ENCODE results near the gene ALK. TPM values are rescaled to one million over a fixed set of nuclear protein-coding genes. Genes with fewer than 3 reads are reported as not detected.

Gene ALK
- total RNA-seq, 1 donor from 2014 or later = 9.6 TPM

DNA sequence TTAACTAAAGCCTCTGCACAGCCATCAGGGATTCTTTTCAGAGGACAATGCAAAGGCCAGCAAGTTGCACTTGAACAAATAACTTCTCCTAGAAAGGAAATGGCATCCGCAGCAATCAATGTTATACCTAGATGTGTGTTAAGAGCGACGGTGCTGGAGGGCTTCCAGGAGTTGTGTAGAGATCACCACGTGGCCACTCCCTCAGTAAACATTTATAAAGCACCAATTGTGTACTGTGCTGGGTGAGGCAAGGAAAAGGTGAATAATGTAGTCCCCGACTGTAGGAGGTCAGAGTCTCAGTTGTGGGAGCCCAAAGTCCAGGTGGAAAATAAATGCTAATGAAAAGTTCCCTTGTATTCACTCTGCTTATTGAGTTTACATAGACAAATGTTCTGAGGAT lies 135.0 kb downstream of the ALK start:
- Mint-ChIP-seq H3K4me1 (ENCODE audit: low read depth, unreplicated experiment) (peaks cover 11% of the 10 kb centered on the region), H3K4me3 (ENCODE audit: unreplicated experiment) (no peak overlapping the region), H3K9me3 (ENCODE audit: unreplicated experiment) (no peaks in the 10 kb centered on the region), H3K27me3 (ENCODE audit: unreplicated experiment) (peaks cover 6% of the 10 kb centered on the region), H3K27ac (ENCODE audit: unreplicated experiment) (no peak overlapping the region), H3K36me3 (ENCODE audit: unreplicated experiment) (no peaks in the 10 kb centered on the region)
- no peak for DNase-seq
- TF ChIP-seq, protein P1, sequence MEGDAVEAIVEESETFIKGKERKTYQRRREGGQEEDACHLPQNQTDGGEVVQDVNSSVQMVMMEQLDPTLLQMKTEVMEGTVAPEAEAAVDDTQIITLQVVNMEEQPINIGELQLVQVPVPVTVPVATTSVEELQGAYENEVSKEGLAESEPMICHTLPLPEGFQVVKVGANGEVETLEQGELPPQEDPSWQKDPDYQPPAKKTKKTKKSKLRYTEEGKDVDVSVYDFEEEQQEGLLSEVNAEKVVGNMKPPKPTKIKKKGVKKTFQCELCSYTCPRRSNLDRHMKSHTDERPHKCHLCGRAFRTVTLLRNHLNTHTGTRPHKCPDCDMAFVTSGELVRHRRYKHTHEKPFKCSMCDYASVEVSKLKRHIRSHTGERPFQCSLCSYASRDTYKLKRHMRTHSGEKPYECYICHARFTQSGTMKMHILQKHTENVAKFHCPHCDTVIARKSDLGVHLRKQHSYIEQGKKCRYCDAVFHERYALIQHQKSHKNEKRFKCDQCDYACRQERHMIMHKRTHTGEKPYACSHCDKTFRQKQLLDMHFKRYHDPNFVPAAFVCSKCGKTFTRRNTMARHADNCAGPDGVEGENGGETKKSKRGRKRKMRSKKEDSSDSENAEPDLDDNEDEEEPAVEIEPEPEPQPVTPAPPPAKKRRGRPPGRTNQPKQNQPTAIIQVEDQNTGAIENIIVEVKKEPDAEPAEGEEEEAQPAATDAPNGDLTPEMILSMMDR (IDR thresholded peaks at IDR 0.05; ENCODE audit: partially characterized antibody, unreplicated experiment) = no peak

DNA sequence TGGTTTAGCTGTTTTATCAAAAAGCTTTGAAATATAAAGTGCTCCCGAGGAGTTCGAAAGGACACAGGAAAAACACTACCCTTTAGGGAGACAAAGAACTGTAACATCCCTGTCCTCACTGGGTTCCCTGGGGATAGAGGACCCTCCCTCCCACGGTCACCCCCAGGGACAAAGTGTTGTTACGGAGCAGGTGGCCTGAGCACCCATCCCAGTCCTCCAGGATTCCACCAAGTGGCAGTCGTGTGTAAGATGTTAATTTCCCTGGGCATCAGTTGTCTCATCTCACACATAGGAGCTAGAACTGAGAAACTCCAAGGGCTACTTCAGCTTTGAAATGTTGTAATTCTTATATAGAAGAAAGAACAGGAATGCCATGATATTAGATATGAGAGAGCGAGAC lies 137.7 kb downstream of the ALK start:
- peaks cover 13% of the 10 kb centered on the region for H3K4me1 Mint-ChIP-seq (ENCODE audit: low read depth, unreplicated experiment)
- no peaks in the 10 kb centered on the region for H3K36me3 Mint-ChIP-seq (ENCODE audit: unreplicated experiment)
- TF ChIP-seq, protein P1 (IDR thresholded peaks at IDR 0.05; ENCODE audit: partially characterized antibody, unreplicated experiment) = no peak
- H3K9me3 Mint-ChIP-seq (ENCODE audit: unreplicated experiment) = no peaks in the 10 kb centered on the region
- no peak overlapping the region for H3K27ac Mint-ChIP-seq (ENCODE audit: unreplicated experiment)
- peaks cover 6% of the 10 kb centered on the region for H3K27me3 Mint-ChIP-seq (ENCODE audit: unreplicated experiment)
- DNase-seq = no peak
- no peak overlapping the region for H3K4me3 Mint-ChIP-seq (ENCODE audit: unreplicated experiment)

DNA sequence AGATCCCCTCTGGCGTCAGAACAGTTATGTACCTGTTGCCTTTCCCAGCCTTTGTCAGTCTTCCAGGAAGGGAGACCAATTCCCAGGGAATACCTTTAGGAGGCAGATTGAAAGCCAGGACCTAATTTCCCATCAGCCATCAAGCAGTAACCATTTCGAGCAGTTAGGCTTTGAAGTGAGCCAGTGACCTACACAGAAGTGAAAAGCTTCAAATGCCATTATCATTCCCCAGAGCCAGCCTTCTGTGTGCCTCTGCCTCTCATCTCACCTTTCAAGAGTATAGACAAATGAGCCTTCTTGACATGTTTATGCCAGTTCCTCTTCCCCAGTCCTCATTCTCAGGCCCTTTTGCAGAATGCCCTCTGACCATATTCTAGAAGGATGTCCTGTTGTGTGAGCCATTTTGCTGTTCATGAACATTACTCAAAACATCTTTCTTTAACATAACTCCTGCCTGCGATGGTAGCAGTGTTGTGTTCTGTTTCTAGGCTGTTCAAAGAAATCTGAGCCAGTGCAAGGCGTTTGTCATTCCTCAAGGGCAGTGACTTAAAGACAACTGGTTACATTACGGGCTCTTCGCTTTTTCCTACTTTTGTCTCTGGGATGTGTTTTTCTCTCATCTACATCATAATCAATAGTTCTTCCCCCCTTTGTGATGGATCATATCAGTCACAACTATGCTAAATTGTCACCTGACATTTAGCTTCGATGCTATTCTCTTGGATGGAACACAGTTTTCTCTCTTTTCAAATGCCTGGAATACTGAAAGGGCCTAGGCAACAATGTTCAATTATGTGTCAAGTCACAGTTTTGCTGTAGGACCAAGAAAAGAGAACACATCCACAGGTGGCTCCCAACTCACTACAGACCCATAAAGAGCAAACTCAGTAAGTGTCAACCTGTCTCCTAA lies 138.6 kb downstream of the ALK start:
- H3K27ac Mint-ChIP-seq (ENCODE audit: unreplicated experiment) = no peak overlapping the region
- DNase-seq = no peak
- peaks cover 4% of the 10 kb centered on the region for H3K27me3 Mint-ChIP-seq (ENCODE audit: unreplicated experiment)
- no peaks in the 10 kb centered on the region for H3K9me3 Mint-ChIP-seq (ENCODE audit: unreplicated experiment)
- H3K4me3 Mint-ChIP-seq (ENCODE audit: unreplicated experiment) = no peak overlapping the region
- TF ChIP-seq, protein P1 (IDR thresholded peaks at IDR 0.05; ENCODE audit: partially characterized antibody, unreplicated experiment) = no peak
- H3K4me1 Mint-ChIP-seq (ENCODE audit: low read depth, unreplicated experiment) = peaks cover 13% of the 10 kb centered on the region
- H3K36me3 Mint-ChIP-seq (ENCODE audit: unreplicated experiment) = no peaks in the 10 kb centered on the region

DNA sequence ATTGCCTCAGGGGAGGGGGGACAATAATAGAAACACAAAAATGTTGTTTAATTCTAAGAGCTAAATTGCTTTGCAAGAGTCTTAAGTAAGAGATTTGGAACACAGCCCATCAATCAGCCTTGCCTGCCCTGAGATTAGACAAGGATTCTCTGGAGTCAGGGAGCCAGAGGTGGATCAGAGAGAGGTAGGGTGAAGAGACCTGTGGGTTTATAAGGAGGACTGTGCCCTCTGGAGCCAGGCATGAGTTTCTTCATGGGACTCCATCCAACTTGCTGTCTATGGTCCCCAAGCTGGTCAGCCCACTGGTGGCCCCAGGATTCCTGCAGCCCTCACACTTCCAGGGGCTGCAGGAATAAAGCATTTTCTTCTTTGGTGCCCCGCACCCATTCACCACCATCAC lies 139.3 kb downstream of the ALK start:
- H3K4me3 Mint-ChIP-seq (ENCODE audit: unreplicated experiment) = no peak overlapping the region
- peaks cover 13% of the 10 kb centered on the region for H3K4me1 Mint-ChIP-seq (ENCODE audit: low read depth, unreplicated experiment)
- no peak for DNase-seq
- no peaks in the 10 kb centered on the region for H3K36me3 Mint-ChIP-seq (ENCODE audit: unreplicated experiment)
- no peak overlapping the region for H3K27ac Mint-ChIP-seq (ENCODE audit: unreplicated experiment)
- H3K27me3 Mint-ChIP-seq (ENCODE audit: unreplicated experiment) = peaks cover 4% of the 10 kb centered on the region
- TF ChIP-seq, protein P1 (IDR thresholded peaks at IDR 0.05; ENCODE audit: partially characterized antibody, unreplicated experiment) = no peak
- no peaks in the 10 kb centered on the region for H3K9me3 Mint-ChIP-seq (ENCODE audit: unreplicated experiment)

DNA sequence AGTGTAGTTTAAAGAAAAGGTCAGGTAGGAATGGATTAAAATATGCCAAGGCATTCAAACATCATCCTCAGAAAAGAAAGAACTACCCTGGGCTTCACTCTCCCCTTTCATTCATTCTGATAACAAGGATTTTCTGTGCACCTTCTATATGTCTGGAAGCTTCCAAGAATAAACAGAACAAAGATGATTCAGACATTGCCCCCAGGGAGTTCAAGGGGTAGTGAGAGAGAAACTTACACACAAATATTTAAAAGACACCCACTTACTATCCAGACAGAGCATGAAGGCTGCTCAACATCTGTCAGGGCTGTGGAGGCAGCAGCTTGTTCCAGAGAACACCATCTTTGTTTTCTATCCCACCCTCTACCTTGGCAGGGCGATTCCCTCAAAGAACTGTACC lies 140.5 kb downstream of the ALK start:
- DNase-seq = no peak
- TF ChIP-seq, protein P1 (IDR thresholded peaks at IDR 0.05; ENCODE audit: partially characterized antibody, unreplicated experiment) = no peak
- H3K27ac Mint-ChIP-seq (ENCODE audit: unreplicated experiment) = no peak overlapping the region
- H3K4me3 Mint-ChIP-seq (ENCODE audit: unreplicated experiment) = no peak overlapping the region
- peaks cover 13% of the 10 kb centered on the region for H3K4me1 Mint-ChIP-seq (ENCODE audit: low read depth, unreplicated experiment)
- H3K27me3 Mint-ChIP-seq (ENCODE audit: unreplicated experiment) = peaks cover 4% of the 10 kb centered on the region
- no peaks in the 10 kb centered on the region for H3K36me3 Mint-ChIP-seq (ENCODE audit: unreplicated experiment)
- no peaks in the 10 kb centered on the region for H3K9me3 Mint-ChIP-seq (ENCODE audit: unreplicated experiment)

Measured in glutamatergic neuron (in vitro differentiated cells).